UCSD-AML1 (cell line): Measurements from ENCODE around the gene RYR2.
"Not testable (repeated sequence)": the region's sequence is repeated elsewhere in the genome, so short reads cannot be mapped to it uniquely, and the experiment has no call there.

Experiments
- DNase-seq: peaks from one replicate; lab custom pipeline; 2025; ENCODE audit not compliant: unreplicated experiment; lab: John Stamatoyannopoulos, UW

The RYR2 gene

GRCh38 chr1:237834048-237834447, 792.1 kb downstream of the RYR2 start:
- no peak for DNase-seq

- DNase-seq = no peak
These were observed 792.5 kb downstream of the RYR2 start for GRCh38 chr1:237834461-237834860.

GRCh38 chr1:237838320-237838719, 796.3 kb downstream of the RYR2 start:
- no peak for DNase-seq

GRCh38 chr1:237838904-237839534, 797.0 kb downstream of the RYR2 start:
- no peak for DNase-seq

- no peak for DNase-seq
These were observed 799.5 kb downstream of the RYR2 start for GRCh38 chr1:237841485-237841884.

- DNase-seq = not testable (repeated sequence)
These were observed 801.5 kb downstream of the RYR2 start for GRCh38 chr1:237843516-237843915.

GRCh38 chr1:237851210-237851845, 809.3 kb downstream of the RYR2 start:
- peak; percentile 54 for DNase-seq

- no peak for DNase-seq
These were observed 810.4 kb downstream of the RYR2 start for GRCh38 chr1:237852342-237852741.

GRCh38 chr1:237857455-237857854, 815.5 kb downstream of the RYR2 start:
- DNase-seq = no peak

- DNase-seq = no peak
These were observed 817.0 kb downstream of the RYR2 start for GRCh38 chr1:237858992-237859391.

- DNase-seq = no peak
These were observed 820.0 kb downstream of the RYR2 start for GRCh38 chr1:237861944-237862343.

GRCh38 chr1:237863234-237863633, 821.2 kb downstream of the RYR2 start:
- no peak for DNase-seq

GRCh38 chr1:237864338-237865244, 822.6 kb downstream of the RYR2 start:
- DNase-seq = peak; percentile 72

- DNase-seq = no peak
These were observed 825.5 kb downstream of the RYR2 start for GRCh38 chr1:237867380-237867888.

GRCh38 chr1:237868817-237869600, 827.0 kb downstream of the RYR2 start:
- no peak for DNase-seq

- DNase-seq = no peak
These were observed 831.7 kb downstream of the RYR2 start for GRCh38 chr1:237873487-237874211.

GRCh38 chr1:237875291-237875690, 833.3 kb downstream of the RYR2 start:
- no peak for DNase-seq

- no peak for DNase-seq
These were observed 835.6 kb downstream of the RYR2 start for GRCh38 chr1:237877631-237878030.

GRCh38 chr1:237878406-237878805, 836.4 kb downstream of the RYR2 start:
- DNase-seq = no peak

- no peak for DNase-seq
These were observed 837.2 kb downstream of the RYR2 start for GRCh38 chr1:237879195-237879594.
